ENCODE data around the gene ADGRL3.

The ADGRL3 gene

DNA sequence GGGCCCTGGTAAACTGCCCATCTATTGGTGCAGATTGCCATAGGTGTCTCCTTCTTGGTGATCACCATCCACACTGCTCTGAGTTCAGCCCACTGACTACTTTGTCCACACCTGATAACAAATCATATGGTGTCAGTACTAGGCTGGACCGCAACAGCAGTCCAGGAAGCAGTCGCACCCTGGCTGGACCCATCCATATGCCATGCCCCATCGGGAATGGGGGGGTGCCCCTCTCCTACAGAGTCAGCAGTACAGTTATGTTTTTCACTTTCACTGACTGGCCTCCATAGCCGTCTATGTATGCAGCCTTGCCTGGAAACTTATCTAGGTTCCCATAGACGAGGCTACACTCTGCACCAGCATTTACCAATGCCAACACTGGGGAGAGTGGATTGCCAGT, 226.1 kb downstream of the ADGRL3 start:
- no peak for DNase-seq (ENCODE audit: low read depth)

DNA sequence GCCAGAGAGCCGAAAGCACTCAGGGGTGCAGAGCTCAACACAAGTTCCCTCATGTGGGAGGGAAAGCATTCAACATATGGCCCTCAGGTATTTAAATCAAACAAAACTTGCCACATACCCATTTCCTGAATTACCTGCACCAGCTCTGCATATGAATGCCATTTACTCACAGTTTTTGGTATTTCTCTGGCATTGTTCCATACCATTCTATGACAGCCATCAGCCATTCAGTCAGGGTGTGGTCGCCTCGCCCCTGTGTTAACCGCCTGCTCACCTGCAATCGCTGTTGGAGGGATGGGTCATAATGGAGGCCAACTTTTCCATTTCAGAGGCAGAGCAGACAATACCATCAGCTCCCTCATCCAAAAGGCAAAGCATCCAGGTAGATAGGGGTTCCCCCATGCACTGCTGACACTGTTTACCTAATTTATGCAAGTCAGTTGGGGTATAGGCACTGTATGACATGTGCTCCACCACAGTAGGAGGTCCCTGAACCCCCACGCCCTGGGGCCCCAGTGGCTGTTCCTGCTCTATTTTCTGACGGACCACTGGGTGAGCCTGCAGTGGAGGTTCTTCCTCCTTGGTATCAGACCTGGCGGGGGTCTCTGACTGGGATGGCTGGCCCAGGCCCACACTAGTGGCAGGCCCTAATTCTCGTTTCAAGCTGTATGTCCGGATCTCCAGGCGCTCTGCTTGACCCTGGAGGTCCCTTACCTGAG, 227.1 kb downstream of the ADGRL3 start:
- no peak for DNase-seq (ENCODE audit: low read depth)

DNA sequence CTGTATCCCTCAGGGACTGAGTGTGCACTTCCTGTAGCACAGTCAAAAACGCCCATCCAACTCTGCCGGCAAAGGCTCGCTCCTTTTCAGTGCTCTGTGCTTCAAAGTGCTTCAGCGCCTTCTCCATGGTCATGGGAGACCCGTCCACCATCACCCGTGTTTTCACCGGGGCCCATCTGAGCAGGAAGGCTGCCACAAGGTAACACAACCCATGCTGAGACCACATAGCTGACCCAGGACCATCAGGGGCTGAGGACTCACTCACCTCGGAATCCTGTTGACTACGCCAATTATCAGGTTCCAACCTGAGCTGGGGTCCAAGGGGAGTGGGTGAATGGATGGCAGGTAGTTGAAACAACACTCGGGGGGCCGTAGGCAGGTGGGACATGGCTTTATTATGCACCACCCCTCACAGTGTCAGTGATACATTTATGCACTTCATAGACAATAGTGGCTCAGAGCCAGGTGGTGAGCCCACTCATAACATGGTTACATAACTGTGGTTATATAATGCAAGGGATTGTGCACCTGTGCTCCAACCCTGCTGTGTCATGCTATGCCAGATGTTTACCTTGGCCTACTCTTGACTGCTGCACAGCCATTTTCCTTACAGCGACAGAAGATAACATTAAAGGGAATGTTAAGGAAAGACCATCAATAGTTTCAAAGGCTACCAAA, 227.8 kb downstream of the ADGRL3 start:
- DNase-seq (ENCODE audit: low read depth), result no peak

DNA sequence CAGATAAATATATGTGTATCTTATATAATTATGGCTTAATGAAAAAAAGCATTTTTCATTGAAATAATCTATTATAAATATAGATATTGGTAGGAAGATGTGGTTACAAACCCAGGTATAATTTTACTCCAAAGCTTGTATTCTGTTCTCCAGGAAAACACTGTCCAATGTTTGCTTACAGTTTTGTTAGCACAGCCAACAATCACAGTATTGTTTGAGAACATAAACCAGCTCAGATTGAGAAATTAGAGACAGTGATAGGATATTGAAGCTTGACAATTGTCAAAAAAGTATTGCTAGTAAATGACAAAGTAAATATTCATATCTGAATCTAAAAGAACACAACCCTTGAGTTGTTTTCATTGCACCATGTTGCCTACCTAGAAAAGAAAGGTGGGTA, 228.8 kb downstream of the ADGRL3 start:
- no peak for DNase-seq (ENCODE audit: low read depth)

DNA sequence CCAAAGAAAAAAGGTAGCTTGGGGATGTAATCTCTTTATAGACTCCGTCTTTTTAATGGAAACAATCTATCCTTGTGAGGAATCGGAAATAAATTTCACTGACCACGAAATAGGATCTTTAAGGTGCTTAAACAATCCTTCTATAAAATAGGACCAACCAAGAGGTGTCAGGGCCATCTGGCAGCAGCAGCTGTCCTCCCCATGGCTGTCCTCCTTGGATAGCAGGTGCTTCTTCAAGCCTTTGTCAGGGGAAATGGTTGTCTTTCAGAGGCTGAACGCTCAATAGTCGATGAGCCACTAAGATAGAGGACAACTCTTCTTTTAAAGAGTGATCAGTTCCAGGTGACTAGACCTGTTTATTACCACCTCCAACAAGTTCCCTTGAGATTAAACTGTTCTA, 231.0 kb downstream of the ADGRL3 start:
- no peak for DNase-seq (ENCODE audit: low read depth)

DNA sequence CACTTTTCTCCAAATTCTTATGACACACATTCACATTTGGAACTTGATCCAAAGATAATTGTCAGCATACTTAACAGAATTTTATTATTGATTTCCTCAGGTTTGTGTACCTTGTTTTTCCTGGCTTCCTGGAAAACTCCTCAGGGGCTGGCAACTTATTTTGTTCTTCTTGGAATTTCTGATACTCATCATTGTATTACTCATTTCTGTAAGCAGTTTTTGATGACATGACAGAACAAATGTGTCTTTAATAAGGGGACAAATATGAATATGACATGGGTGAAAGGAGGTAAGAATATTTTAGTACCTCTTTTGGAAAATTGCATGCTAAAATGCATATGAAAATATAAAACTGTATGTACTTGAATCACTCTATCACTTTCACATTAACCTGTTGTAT, 237.8 kb downstream of the ADGRL3 start:
- DNase-seq (ENCODE audit: low read depth), result no peak

DNA sequence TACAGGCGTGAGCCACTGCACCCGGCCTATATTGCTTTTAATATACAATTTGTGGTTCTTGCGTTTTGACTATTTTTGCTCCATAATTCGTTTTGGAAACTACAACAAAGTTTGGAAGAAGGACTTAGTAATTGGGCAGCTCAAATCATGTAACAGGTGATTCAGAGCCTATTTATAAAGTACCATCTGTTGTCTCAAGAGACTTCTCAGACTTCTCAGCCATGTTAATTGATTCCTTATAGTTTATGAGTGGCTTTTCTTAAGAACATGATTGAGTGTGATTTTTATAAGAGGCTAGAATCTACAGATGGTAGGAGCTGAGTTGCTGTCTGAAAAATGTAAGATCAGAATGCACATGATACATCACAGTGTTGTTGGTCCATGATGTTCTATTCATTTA, 240.2 kb downstream of the ADGRL3 start:
- DNase-seq (ENCODE audit: low read depth), result no peak

DNA sequence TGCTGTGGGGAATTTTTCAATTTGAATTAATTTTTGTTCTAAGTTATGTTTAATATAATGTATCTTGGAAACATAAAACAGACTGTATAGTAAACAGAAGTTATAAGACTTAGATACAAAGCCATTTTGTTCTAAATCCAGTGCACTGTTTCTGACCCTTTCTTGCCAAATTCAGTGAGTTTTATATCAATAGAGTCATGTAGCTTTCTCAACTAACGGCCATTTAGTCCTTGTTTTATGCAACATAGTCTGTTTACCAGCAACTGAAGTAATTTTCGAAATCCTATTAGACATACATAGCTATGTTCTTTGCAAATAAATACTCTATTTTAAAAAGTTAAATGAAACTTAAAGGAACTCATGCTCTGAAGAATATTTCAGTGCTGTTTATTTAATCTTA, 242.8 kb downstream of the ADGRL3 start:
- no peak for DNase-seq (ENCODE audit: low read depth)

DNA sequence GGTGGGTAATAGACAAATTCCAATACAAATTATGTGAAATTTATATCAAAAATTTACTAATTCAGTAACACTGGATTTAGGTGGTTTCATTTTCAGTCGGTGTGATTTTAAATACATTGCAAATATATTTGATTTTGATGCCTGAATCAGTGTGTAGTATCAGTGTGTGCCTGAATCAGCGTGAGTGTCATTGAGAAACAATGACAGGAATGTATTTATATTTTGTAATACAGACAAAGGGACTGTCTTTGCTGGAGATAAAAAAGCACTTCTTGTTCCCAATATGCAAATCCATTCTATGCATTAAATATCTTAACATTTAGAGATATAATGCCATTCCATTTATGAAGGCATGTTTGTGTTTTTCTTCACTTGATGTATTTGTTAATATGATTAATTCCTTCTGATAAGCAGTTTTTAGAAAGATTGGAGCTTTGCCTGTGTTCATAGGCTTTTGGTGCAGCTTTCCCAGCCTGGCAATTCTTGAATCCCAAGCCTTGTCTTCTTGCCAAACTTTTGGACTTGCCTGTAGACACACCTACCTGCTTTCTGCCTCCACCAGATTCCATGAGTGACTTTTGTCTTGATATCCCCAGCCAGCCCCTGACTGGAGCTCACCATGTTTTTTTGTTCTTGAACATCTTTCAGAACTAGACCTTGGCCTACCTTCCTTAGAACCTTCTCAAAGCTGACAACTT, 243.8 kb downstream of the ADGRL3 start:
- no peak for DNase-seq (ENCODE audit: low read depth)

DNA sequence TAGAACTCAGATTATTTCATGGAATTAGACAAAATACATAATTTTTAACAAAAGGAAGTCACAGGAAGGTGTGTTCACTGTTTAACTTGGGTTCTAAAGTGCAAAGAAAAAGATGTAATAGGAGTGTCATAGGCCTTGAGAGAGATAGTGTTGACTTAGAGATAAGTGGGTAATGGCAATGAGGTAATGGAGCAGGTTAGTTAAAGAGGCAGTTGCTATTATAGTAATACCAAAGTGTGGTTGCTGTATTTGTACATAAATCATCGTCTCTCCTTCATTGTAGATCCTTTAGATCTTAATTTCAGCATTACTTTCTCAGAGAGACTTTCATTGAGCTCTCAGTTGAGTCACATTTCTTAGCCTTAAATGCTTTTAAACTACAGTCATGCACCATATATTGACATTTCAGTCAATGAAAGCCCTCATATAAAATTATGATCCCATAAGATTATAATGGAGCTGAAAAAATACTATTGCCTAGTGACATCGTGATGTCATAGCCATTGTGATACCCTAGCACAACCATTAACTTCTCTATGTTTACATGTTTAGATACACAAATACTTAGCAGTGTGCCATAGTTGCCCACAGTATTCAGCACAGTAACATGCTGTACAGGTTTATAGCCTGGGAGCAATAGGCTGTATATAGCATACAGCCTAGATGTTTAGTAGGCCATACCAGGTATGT, 245.4 kb downstream of the ADGRL3 start:
- DNase-seq (ENCODE audit: low read depth), result no peak

DNA sequence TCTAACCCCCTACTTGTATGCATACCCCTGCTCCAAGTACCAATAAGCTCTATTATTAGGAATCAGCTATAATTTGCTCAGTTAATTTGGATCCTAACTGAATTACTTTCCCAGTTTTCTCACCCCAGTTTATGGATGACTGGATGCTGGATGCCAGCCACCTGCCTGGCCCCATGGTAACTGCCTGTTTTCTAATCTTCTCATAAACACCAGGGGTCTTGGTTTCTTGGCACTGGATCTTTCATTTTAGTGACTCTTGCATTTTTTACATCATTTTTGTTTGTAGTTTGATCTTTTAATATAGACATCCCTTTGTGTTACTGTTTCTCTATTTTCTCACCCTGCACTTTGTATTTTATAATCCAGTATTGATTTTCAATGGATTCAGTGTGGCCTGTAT, 246.8 kb downstream of the ADGRL3 start:
- DNase-seq (ENCODE audit: low read depth), result no peak

DNA sequence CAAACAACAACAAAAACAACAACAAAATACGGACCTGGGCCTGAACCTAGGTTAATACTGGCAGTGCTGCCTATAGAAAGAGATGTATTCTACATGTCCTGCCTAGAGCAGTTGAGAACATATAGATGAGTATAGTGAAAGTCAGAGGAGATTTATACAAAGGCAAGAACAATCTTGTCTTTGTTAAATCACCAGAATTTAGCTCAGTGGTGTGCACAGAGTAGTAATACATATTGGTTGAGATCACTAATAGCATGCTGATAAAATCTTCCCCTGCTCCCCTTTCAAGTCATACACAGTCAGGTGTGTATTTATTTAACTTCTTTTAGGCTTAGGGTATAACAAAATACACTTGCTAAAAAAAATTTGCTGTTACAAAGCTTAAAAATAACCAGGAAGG, 247.8 kb downstream of the ADGRL3 start:
- no peak for DNase-seq (ENCODE audit: low read depth)

DNA sequence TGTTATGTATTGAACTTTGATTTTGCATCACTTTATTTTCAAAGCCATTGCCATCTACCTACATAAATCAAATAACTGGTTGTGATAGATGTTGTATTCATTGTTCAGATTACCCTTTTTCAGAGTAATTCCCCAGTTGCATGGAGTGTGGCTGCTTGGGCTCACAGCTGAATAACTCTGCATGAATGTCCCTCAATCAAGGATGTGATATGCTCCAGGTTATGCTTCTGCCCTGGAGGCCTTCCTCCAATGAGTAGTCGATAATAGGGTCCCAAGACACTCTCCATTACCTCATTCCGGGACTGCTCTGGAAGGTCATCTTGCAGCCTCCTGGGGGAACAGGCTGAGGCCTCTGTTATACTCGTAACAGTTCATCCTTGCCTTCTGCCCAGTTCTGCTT, 251.8 kb downstream of the ADGRL3 start:
- no peak for DNase-seq (ENCODE audit: low read depth)

DNA sequence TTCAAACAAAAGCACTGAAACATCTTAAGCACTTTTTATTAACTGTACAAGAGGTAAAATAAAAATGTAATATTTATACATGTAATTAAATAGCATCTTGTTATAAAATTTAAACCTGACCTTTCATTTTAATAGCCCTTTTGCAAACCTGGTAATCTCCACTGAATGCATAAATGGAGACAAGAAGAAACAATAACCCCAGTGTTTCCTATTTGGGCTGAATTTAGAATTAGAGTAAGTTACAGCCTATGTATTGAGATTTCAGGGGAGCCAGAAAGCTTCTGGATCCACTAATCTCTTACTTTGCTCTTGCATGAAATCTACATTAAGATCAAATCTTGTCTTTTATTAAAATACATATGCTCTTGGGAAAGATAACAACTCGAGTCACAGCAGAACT, 261.8 kb downstream of the ADGRL3 start:
- no peak for DNase-seq (ENCODE audit: low read depth)

DNA sequence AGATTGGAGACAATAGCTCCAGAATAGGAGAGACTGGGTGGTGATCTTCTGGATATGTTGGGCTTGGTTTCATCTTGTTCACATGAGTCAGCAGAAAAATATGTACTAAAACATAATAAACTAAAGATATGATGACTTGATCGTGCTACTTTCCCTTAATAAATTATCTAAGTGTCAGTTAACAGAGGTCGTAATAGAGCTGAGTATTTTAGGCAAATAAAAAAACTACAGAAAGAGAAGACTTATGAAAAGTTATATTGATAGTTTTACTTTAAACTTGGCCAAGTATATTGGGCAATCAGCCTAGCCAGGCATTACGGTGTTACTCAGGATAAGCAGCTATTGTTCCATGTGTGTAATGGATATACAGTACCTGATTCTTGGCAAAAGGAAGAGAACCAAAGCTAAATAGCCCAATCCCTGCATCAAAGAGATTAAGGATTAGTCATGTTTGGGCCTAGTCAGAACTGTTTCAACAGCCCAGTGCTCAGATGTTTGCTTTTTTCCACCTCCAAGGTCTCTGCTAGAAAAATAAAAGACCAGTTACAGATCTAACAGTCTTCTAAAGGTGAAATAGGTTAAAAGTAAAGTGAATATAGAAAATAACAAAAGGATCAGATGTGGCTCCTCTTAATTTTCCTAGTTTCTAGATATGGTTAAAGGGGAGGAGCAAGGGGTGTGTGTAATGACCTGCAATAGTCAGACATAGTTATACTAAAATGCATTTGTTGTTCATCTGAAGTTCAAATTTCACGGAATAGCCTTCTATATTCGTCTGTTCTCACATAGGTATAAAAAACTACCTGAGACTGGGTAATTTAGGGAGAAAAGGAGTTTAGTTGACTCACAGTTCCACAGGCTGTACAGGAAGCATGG, 262.6 kb downstream of the ADGRL3 start:
- DNase-seq (ENCODE audit: low read depth), result no peak

DNA sequence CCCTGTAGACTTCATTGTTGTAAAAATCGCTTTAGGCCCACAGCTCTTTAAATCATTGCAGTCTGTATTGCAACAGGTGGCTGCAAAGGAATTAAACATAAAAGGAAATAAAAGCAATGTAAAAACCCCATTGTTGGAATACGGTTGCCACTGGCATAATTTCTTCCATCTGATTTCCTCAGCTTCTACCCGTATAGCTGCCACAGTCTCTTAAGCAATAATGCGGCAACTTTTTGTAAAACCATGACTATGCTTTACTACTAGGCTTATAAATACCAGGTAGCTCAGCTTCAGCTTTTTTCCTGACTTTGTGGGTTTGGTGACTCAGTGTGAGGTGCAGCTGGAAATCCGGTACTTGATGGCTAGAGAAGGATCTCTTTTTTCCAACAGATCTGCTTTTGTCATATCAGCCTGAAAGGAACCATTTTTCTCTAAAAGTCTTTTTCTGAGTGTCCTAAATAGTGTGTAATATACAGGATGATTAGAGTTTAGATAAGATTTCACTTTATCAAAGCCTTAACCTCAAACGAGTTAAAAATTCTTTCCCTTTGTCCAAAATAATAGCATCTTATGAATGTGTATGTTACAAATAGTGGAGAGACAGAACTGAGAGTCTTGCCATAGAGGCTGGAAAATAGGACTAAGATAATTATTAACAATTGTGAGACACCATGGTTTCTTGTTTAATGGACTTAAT, 268.0 kb downstream of the ADGRL3 start:
- DNase-seq (ENCODE audit: low read depth), result no peak

DNA sequence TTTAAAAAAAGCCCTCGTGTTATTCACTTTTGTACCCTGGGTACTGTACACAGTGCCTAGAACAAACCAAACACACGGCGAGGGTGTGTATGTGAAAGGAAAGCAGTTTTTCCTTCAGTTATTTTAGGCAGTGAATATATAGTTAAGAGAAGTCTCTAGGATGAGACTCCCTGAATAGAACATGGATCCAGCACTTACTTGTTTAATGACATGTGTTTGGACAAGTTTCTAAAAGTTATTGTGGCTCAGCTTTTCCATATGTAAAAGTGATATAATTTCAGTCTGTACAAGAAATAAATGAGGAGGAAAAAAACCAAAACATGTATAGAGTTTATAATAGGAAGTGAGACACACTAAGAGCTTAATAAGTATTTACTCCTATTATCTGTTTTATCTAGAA, 273.2 kb downstream of the ADGRL3 start:
- no peak for DNase-seq (ENCODE audit: low read depth)

DNA sequence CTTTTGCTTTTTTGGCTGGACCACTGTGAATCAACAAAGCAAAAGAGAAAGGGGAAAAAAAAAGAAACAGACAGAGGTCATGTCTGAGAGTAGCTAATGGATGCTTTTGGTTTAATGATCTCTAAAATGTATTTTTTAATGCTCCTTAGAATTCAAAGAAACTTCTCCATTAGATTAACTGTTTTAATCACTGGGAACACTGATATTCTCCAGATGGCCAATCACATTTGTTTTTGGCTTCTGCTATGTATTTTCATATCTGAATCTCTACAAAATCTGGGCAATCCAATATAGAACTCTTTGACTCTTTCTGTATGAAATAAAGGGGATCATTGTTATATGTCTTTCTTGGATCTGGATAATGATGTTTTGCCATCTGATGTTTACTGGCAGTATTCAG, 278.2 kb downstream of the ADGRL3 start:
- DNase-seq (ENCODE audit: low read depth), result no peak

DNA sequence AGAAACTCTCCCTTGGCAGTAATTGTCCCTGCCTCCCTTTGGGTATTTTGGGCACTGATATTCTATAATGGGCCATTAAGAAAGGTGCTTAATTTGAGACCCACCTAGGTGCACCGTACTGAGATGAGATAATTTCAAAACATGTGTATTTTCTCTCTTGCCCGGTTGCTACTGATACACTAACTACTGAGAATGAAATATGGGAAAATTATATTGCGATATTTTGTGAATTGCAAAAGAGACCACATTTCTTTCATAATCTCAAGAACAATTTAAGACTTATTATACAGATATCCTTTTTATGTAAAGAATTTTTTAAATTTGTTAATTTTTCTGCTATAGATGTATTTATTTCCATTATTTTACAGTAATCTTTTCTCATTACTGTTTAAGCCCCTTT, 284.9 kb downstream of the ADGRL3 start:
- no peak for DNase-seq (ENCODE audit: low read depth)

DNA sequence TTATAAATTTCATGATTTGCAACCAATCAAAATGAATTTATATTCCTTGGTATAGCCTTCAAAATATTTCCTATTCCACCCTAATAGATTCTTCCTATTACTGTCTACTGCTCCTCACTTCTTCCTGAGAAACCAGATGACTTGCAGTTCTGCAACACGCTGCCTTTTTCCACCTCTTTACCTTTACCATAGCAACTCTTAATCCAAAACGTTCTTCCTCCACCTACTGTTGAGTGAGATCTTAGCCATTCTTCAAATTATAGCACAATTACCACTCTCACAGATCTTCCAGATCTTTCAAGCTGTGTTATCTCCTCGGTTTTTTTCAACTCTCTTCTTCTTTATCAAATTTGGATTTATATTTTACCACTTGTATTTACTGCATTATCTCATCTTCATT, 289.8 kb downstream of the ADGRL3 start:
- no peak for DNase-seq (ENCODE audit: low read depth)

DNA sequence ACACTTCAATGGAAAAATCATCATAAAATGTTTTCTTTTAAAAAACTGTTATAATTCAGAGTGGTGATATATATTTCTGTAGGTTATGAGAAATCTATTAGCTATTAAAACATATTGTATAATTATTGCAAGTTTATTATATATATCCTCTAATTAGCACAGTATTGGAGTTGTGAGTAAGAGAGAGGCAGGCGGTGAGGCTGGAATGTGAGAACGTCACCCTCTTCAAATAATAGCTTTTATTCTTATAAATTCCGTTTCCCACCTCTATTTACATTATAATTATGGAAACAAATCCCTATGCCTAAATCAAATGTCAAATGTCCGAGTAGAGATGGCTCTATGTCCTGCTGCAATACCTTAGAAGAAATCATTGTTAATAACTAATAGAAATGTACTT, 292.9 kb downstream of the ADGRL3 start:
- DNase-seq (ENCODE audit: low read depth), result no peak
